Thyroid gland (tissue), 4 donors: ENCODE measurements around the gene USP17L19. TPM values are rescaled to one million over a fixed set of nuclear protein-coding genes. Genes with fewer than 3 reads are reported as not detected.
"Not testable (repeated sequence)": the region's sequence is repeated elsewhere in the genome, so short reads cannot be mapped to it uniquely, and the experiment has no call there.

Experiments used
- DNase-seq, 2 donors: peaks; one replicate each; pipeline ENCODE4 v3.0.0-alpha.2; 2019
- H3K27ac ChIP-seq, 3 donors: fragments of 200-600 bp; sonication (generic); 1 replicate in 2 of 3; 2 replicates in 1 of 3; pipeline ENCODE4 v1.5.1; 2016 to 2019; ENCODE audit warnings: mild to moderate bottlenecking in 1 of 3, moderate library complexity in 1 of 3
- H3K27me3 ChIP-seq: fragments of 200-600 bp; sonication (generic); one replicate; pipeline ENCODE4 v1.5.1; 2019
- H3K36me3 ChIP-seq, 2 donors: fragments of 200-600 bp; sonication (generic); one replicate each; pipeline ENCODE4 v1.5.1; 2016 to 2019
- H3K4me1 ChIP-seq, 2 donors: fragments of 200-600 bp; sonication (generic); one replicate each; pipeline ENCODE4 v1.5.1; 2017 to 2019
- H3K4me3 ChIP-seq, 3 donors: fragments of 200-600 bp; sonication (generic); replicated peaks in 1 of 3; 1 replicate in 2 of 3; 2 replicates in 1 of 3; pipeline ENCODE4 v1.5.1; 2016; ENCODE audit warnings: mild to moderate bottlenecking in 1 of 3
- H3K9me3 ChIP-seq: fragments of 200-600 bp; sonication (generic); one replicate; pipeline ENCODE4 v1.5.1; 2017
- WGBS, 2 donors: methylation state at CpG; one replicate each; pipeline ENCODE4 v1.1.5; 2017; 5-methylcytosine and 5-hydroxymethylcytosine counted together
- intact Hi-C: fragments of 100-400 bp; cut with DNase I; formaldehyde crosslinking; loops from one replicate; pipeline ENCODE4 v1.15.1; 2023
- total RNA-seq, 4 donors: library from RNA; depleted of rRNA; stranded (reverse); fragments of >200 nt; gene quantifications; one replicate each; pipeline ENCODE4 v1.2.3, GENCODE V29; 2016

The USP17L19 gene
- total RNA-seq, 4 donors from 2014 or later = not detected

GRCh38 chr4:9267319-9267718 is 14.1 kb downstream of the USP17L19 start, which contains the start of gene USP17L22:
USP17L22 (plus strand) TSS chr4:9267619; CDS start chr4:9267619, 0 bp downstream.
- H3K27ac ChIP-seq, H3K4me1 ChIP-seq, intact Hi-C loops, H3K4me3 ChIP-seq, DNase-seq, H3K27me3 ChIP-seq, H3K9me3 ChIP-seq, H3K36me3 ChIP-seq: not testable (repeated sequence)
- WGBS, 2 donors = no CpG with 5 or more reads among the region's 15 CpGs

DNA sequence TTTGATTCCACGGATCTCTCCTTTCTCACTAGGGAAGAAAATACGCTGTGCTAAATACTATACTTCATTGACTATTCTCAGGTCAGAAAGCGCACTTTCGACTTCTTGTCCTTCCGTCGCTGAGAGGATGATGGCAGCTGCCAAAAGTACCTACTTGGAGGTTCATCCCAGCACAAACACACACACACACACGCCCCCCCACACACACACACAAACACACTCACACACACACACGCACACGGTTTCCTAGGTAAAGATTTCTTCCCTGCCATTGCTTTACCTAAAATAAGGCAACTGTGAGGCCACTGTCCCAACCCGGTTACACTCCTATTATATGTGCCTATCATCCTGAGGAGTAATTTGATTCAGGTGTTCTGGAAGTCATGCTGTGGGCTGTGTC is 18.5 kb downstream of the USP17L19 start:
- intact Hi-C loops = not testable (repeated sequence)
- peak; percentile 8 to 41 for DNase-seq
- WGBS, 2 donors = 90 to 93% methylated on average over 8 of the region's 10 CpGs

More for the DNA sequence above, 18.5 kb downstream of the USP17L19 start:
- H3K27ac ChIP-seq, H3K36me3 ChIP-seq, H3K4me1 ChIP-seq, H3K9me3 ChIP-seq, H3K27me3 ChIP-seq, H3K4me3 ChIP-seq: not testable (repeated sequence)

Other genes starting within 250 kb of the USP17L19 start
- not detected for gene FAM90A26, start 83.0 kb upstream of the USP17L19 start, total RNA-seq
- gene USP17L10, start 42.7 kb upstream of the USP17L19 start, total RNA-seq = not detected
- not detected for gene USP17L11, start 38.0 kb upstream of the USP17L19 start, total RNA-seq
- gene USP17L12, start 33.2 kb upstream of the USP17L19 start, total RNA-seq = not detected
- not detected for gene USP17L13, start 28.5 kb upstream of the USP17L19 start, total RNA-seq
- not detected for gene USP17L15, start 19.0 kb upstream of the USP17L19 start, total RNA-seq
- gene USP17L17, start 9.5 kb upstream of the USP17L19 start, total RNA-seq = not detected
- not detected for gene USP17L18, start 4.7 kb upstream of the USP17L19 start, total RNA-seq
- gene USP17L20, start 4.7 kb downstream of the USP17L19 start, total RNA-seq = not detected
- gene USP17L21, start 9.5 kb downstream of the USP17L19 start, total RNA-seq = not detected
- gene USP17L22, start 14.2 kb downstream of the USP17L19 start, total RNA-seq = not detected
- not detected for gene USP17L24, start 71.8 kb downstream of the USP17L19 start, total RNA-seq
- gene USP17L25, start 76.5 kb downstream of the USP17L19 start, total RNA-seq = not detected
- gene USP17L26, start 81.3 kb downstream of the USP17L19 start, total RNA-seq = not detected
- not detected for gene USP17L5, start 86.0 kb downstream of the USP17L19 start, total RNA-seq
- not detected for gene USP17L27, start 90.8 kb downstream of the USP17L19 start, total RNA-seq
- gene USP17L28, start 95.5 kb downstream of the USP17L19 start, total RNA-seq = not detected
- not detected for gene USP17L29, start 100.3 kb downstream of the USP17L19 start, total RNA-seq
- not detected for gene USP17L30, start 109.8 kb downstream of the USP17L19 start, total RNA-seq
- gene DEFB131A, start 191.0 kb downstream of the USP17L19 start, total RNA-seq = not detected